Measurements from ENCODE around the gene NAALADL2. TPM values are rescaled to one million over a fixed set of nuclear protein-coding genes. Genes with fewer than 3 reads are reported as not detected.
"Not testable (repeated sequence)": the region's sequence is repeated elsewhere in the genome, so short reads cannot be mapped to it uniquely, and the experiment has no call there.

Gene NAALADL2
- total RNA-seq, 1 donor from 2014 or later, result 36.9 TPM

DNA sequence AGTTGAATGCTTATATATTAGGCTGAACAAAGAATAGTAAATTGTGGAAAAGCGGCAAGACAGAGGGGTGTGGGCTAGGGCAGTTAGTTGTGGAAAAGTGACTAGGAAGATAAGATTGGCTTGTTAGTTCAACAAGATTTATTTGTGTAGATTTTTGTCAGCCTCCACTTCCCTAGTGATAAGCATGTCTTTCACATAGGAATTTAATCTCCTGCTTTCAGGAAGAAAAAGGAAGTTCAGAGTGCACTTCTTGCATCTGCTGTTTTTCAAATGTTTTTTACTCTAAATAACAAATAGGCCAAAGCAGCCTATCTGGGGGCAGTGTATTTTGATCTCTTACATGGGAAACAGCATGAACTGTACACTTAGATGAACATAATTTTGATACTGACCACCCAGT, 919.9 kb downstream of the NAALADL2 start:
- intact Hi-C loops (cut with DNase I), result no loop called here

DNA sequence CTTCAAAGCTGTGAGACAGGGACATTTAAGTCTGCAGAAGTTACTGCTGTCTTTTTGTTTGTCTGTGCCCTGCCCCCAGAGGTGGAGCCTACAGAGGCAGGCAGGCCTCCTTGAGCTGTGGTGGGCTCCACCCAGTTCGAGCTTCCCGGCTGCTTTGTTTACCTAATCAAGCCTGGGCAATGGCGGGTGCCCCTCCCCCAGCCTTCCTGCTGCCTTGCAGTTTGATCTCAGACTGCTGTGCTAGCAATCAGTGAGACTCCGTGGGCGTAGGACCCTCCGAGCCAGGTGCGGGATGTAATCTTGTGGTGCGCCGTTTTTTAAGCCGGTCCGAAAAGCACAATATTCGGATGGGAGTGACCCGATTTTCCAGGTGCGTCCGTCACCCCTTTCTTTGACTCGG, 928.0 kb downstream of the NAALADL2 start:
- ATAC-seq; DNase-seq (ENCODE audit: low spot score); intact Hi-C loops (cut with DNase I): not testable (repeated sequence)

More for the DNA sequence above, 919.9 kb downstream of the NAALADL2 start:
- ATAC-seq, result no peak
- no peak for DNase-seq (ENCODE audit: low spot score)

DNA sequence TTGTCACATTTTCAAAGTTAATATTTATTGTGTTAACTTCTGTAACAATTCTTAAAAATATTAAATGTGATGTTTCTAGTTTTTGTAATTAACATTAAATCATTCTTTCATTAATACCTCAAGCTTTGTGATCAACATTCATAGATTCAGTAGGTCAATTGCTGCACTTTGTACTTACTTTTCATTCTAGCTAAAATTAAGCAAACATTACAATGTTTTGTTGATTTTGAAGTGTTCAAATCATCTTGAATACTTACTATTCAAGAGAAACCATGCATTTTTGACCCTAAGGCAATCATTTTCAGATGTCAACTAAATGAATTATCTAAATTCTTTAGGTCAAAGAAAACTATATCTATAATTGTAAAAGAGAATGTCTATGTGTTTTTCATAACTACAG, 933.1 kb downstream of the NAALADL2 start:
- ATAC-seq (no peak), DNase-seq (ENCODE audit: low spot score) (no peak)
- intact Hi-C loops (cut with DNase I), result no loop called here

DNA sequence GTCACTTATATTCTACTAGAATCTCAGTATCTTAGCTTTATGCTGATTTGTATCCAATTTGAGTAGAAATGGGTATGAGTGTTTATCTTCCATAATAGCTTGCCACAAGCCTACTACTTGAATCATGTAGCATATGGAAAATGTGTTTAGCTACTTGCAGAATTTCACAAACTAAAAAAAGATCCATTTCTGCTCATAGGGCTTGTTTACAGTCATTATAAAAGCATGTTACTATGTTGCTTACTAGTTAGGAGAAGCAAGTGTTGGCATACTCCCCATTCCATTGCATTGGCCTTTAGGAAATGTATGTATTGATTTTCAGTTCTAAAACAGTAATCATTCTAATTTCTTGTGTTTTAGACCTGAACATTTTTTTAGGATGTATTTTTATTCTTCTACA, 939.2 kb downstream of the NAALADL2 start:
- intact Hi-C loops (cut with DNase I), result no loop called here
- ATAC-seq (no peak), DNase-seq (ENCODE audit: low spot score) (no peak)

GRCh38 chr3:175805825-175806224, 946.7 kb downstream of the NAALADL2 start:
- ATAC-seq (no peak), DNase-seq (ENCODE audit: low spot score) (no peak)
- intact Hi-C loops (cut with DNase I), result no loop called here

DNA sequence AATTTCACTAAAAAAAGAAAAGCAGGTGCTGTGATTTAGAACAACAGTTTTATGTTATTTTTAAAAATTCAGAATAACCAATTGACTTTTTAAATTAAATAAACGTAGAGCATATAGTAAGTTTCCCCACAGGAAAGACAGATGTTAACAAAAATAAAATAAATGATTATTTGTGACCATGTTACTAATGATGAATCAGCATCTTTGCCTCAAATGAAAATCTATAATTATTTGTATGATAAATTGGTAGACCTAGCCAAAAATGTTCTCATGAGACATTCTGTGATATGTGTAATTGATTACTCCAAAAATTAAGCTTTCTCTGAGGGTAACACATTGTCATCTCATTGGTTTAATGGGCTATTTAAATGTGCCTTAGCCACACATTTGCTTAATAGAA, 948.0 kb downstream of the NAALADL2 start:
- no peak for ATAC-seq
- no peak for DNase-seq (ENCODE audit: low spot score)
- intact Hi-C loops (cut with DNase I), result no loop called here

GRCh38 chr3:175818811-175819464, 959.8 kb downstream of the NAALADL2 start:
- ATAC-seq, result no peak
- intact Hi-C loops (cut with DNase I), result no loop called here
- no peak for DNase-seq (ENCODE audit: low spot score)

GRCh38 chr3:175822766-175823491, 963.8 kb downstream of the NAALADL2 start:
- DNase-seq (ENCODE audit: low spot score); intact Hi-C loops (cut with DNase I); ATAC-seq: not testable (repeated sequence)

GRCh38 chr3:175825016-175825580, 966.0 kb downstream of the NAALADL2 start:
- intact Hi-C loops (cut with DNase I); DNase-seq (ENCODE audit: low spot score); ATAC-seq: not testable (repeated sequence)

DNA sequence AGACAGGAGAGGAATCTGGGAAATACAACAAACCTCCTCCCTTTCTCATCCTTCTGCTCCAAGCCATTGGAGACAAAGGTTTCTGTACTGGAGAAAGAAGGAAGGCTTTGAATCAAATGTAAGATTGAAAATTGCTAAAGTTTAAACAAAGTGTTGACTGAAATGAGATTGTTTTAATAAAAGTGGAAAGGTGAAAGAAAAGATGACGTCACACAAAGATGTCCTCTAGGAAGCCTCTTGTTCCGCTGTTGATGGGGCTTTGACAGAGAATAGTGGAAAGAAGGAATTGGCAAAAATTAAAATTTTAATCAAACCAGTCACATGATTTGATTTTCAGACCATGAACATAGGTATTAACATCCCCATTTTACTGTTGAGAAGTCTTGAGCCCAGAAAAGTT, 967.6 kb downstream of the NAALADL2 start:
- ATAC-seq, result no peak
- DNase-seq (ENCODE audit: low spot score), result no peak
- intact Hi-C loops (cut with DNase I), result no loop called here

DNA sequence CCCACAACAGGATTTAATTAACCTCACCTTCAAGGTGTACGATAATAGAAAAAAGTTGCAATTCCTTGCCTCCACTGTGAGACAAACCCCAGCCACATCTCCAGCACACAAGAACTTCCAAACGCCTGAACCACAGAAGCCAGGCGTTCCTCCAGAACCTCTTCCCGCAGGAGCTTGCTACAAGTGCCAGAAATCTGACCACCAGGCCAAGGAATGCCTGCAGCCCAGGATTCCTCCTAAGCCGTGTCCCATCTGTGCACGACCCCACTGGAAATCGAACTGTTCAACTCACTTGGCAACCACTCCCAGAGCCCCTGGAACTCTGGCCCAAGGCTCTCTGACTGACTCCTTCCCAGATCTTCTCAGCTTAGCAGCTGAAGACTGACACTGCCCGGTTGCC, 970.7 kb downstream of the NAALADL2 start:
- ATAC-seq; intact Hi-C loops (cut with DNase I); DNase-seq (ENCODE audit: low spot score): not testable (repeated sequence)

- DNase-seq (ENCODE audit: low spot score); ATAC-seq; intact Hi-C loops (cut with DNase I): not testable (repeated sequence)
These were observed 976.6 kb downstream of the NAALADL2 start for GRCh38 chr3:175835763-175836162.

DNA sequence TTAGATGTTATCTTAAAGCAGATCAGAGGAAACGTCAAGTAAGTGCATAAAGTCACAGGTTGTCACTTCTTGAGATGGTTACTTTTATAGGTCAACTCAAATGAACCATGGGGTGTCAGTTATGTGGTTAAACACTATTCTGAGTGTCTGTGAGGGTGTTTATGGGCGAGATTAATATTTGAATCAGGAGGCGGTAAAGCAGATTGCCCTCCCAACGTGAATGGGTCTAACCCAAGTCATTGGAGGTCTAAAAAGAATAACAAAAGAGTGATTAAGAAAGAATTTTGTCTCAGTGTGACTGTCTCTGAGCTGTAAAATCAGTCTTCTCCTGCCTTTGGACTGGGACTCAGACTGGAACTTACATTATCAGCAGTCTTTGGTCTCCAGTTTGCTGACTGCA, 977.5 kb downstream of the NAALADL2 start:
- intact Hi-C loops (cut with DNase I), result no loop called here
- ATAC-seq, result no peak
- no peak for DNase-seq (ENCODE audit: low spot score)

GRCh38 chr3:175837962-175838361, 978.8 kb downstream of the NAALADL2 start:
- ATAC-seq, result no peak
- intact Hi-C loops (cut with DNase I), result no loop called here
- DNase-seq (ENCODE audit: low spot score), result no peak

DNA sequence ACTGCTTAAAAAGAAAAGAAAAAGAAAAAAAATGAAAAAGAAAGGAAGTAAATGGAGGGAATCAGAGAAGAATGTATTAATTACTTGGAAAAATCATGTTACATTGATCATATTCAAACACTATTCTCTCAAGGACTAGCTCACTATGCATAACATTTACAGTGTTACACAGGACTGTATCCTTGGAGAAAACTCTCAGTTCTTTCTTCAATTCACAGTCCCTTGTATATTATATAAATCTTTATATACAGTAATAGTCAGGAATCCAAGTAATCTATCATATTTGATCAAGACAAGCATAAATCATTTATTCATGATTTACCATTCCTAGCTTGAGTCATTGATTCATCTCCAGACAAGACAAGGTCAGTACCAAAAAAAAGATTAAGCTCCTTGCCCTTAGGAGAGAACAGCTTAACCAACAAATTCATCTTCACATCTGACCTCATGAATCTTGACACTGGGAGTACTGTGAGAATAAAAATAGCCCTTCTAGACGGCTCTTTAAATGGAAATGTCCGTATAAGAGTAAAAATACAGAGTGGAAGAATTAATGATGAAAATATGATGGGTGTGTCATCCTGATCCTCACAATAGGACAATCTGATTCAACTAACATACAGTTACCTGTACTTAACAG, 980.4 kb downstream of the NAALADL2 start:
- intact Hi-C loops (cut with DNase I), result no loop called here
- ATAC-seq, result no peak
- no peak for DNase-seq (ENCODE audit: low spot score)

- no peak for ATAC-seq
- no peak for DNase-seq (ENCODE audit: low spot score)
- intact Hi-C loops (cut with DNase I), result no loop called here
These were observed 992.4 kb downstream of the NAALADL2 start for GRCh38 chr3:175851541-175851940.

GRCh38 chr3:175852560-175852959, 993.4 kb downstream of the NAALADL2 start:
- DNase-seq (ENCODE audit: low spot score), result no peak
- no peak for ATAC-seq
- intact Hi-C loops (cut with DNase I), result no loop called here

DNA sequence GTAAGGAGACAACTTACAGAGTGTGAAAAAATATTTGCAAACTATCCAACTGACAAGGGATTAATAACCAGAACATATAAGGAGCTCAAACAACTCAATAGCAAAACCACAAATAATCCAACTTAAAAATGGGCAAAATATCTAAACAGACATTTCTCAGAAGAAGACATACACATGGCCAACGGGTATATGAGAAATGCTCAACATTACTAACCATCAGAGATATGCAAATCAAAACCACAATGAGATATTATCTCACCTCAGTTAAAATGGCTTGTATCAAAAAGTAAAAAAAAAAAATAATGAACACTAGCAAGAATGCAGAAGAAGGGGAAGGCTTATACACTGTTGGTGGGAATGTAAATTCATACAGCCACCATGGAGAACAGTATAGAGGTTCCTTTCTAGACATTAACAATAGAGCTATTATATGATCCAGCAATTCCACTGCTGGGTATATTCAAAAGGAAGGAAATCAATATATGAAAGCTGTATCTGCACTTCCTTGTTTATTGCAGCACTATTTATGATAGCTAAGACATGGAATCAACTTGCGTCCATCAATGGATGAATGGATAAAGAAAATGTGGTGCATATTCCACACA, 998.6 kb downstream of the NAALADL2 start:
- ATAC-seq, result no peak
- intact Hi-C loops (cut with DNase I), result no loop called here
- DNase-seq (ENCODE audit: low spot score), result no peak
